Activated CD4-positive, alpha-beta T cell treated with anti-CD3 and anti-CD28 coated beads, Interleukin-10, Interleukin-2, amounts not matched to agents 100 ng/mL and 50 ng/mL, durations not matched to agents 16 hours and 8 hours (primary cell): ENCODE measurements around the gene OR5M11.
"Not testable (repeated sequence)": the region's sequence is repeated elsewhere in the genome, so short reads cannot be mapped to it uniquely, and the experiment has no call there.

Source experiments
- DNase-seq: peaks from one replicate; pipeline ENCODE4 v3.0.0-alpha.2; 2020

OR5M11 gene

DNA sequence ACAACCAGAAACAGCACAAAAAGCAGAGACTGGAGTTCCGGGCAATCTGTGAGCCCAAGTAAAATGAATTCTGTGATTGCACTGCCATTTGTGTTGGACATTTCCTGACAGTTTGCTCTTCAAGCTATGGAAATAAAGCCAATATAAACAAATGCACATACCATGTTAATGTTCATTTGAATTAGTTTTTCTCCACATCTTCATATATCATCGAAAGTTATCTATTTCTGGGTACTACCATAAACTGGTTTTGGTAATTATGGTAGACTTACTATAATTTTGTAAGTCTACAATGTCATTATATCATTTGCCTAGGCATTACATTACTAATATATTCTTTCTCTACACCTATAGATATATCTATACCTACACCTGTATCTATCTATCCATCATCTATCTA, at the start of gene OR5M11:
Gene OR5M11 (minus strand): TSS at position 101 of the 400 bp plus-strand sequence. CDS start 0 bp downstream, at position 101.
- no peak for DNase-seq

DNA sequence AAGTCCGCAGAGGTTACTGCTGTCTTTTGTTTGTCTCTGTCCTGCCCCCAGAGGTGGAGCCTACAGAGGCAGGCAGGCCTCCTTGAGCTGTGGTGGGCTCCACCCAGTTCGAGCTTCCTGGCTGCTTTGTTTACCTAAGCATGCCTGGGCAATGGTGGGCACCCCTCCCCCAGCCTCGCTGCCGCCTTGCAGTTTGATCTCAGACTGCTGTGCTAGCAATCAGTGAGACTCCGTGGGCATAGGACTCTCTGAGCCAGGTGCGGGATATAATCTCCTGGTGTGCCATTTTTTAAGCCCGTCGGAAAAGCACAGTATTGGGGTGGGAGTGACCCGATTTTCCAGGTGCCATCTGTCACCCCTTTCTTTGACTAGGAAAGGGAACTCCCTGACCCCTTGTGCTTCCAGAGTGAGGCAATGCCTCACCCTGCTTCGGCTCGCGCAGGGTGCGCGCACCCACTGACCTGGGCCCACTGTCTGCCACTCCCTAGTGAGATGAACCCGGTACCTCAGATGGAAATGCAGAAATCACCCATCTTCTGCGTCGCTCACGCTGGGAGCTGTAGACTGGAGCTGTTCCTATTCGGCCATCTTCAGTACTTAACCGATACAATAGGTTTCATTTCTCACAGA, 49.1 kb upstream of the OR5M11 start:
- not testable (repeated sequence) for DNase-seq

DNA sequence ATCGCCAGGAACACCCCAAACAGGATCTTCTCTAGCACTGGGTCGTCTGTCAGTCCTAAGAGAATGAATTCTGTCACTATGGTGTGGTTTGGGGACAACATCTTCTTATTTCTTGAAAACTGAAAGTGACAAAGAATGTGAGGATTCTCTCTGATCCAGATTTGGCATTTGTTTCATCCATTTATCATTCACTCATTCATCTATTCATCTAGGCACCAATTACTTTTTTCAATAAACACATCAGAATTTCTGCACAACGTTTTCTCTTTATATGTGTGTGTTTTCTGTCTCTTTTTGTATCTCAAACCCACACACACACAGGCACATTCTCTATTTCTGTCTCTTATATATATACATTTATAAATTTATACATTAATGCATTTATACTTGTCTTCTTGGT, 34.6 kb upstream of the OR5M11 start, which contains the start of gene OR5M10:
Gene OR5M10 (minus strand): TSS at position 101 of the 400 bp plus-strand sequence. CDS start 0 bp downstream, at position 101.
- no peak for DNase-seq

DNA sequence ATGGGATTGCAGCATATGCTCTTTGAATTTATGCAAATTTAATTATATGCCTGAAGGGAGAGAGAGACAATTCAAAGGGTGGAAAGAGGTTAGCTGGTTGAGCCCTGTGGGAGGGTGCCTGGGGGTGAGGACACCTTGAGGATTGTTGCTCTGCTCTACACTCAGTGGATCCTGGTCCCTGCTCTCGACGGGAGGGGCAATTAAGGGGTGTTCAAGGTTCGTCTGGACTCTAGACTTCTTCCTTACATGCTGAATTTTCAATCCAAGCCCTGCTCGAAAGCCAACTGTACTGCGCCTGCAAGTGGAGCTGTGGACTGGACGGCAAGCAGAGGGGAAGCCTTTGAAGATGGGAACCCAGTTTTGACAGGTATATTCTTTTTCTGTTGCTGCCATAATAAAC, 15.5 kb upstream of the OR5M11 start:
- DNase-seq = no peak

DNA sequence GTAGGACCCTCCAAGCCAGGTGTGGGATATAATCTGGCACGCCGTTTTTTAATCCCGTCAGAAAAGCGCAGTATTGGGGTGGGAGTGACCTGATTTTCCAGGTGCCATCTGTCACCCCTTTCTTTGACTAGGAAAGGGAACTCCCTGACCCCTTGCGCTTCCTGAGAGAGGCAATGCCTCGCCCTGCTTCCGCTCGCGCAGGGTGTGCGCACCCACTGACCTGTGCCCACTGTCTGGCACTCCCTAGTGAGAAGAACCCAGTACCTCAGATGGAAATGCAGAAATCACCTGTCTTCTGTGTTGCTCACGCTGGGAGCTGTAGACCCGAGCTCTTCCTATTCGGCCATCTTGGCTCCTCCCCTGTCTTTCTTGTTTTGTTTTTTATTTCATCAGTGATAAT, 11.6 kb upstream of the OR5M11 start:
- not testable (repeated sequence) for DNase-seq

DNA sequence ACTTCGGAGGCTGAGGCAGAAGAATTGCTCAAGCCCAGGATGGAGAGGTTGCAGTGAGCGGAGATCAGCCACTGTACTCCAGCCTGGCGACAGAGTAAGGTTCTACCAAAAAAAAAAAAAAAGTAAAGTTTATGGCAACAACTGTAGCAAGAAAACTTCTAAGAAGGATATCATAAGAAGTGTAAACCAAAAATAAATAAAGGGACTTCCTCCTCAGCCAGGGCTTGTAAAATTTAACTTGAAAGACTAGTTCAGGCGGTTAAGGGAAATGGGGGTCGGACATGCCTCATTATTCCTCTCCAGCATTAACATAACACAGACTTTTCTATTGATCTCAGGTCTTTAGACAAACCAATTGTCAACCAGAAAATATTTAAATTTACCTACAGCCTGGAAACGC, 2.5 kb upstream of the OR5M11 start:
- DNase-seq = no peak

DNA sequence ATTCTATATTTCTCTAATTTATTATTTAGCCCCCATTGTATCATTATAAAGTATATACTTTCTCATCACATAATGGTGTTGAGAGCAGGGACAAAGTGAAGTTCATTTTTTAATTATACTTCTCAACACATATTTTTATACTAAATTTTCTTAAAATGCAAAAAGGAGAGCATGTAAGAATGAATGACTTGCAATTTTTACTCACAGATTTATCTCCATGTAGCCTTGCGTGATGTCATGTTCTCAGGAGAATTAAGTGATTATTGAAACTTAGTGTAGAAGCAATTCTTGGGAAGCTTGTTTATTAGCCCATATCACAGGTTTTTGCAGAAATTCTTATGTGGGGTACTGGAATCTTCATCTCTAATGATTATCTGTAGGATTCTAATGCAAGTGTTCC, 682 bp upstream of the OR5M11 start:
- DNase-seq = no peak

DNA sequence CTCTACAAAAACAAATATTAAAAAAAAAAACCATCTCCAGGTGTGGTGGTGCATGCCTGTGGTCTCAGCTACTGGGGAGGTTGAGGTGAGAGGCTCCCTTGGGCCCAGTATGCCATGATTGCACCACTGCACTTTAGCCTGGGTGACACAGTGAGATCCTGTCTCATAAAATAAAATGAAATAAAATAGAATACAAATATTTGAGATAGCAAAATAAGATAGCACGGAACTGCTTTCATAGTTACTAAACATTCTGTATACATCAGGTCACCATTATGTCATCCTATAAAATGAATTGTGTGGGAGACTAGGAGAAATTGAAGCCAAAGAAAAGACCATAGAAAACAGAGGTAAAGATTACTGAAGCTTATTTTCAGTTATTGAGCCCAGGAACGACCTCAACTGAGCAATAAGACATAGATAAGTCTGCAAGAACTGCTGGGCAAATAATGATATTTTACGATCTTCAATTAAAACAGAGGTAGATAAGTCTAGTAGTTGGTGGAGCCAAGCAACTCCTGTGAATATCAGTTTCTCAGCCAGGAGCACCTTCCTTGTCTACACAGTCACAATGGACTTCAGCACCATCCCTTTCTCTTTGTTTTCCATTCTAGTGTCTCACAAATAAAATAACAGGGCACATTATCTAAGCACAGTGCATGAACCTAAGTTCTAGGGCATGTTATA, 9.9 kb downstream of the OR5M11 start:
- DNase-seq = no peak

DNA sequence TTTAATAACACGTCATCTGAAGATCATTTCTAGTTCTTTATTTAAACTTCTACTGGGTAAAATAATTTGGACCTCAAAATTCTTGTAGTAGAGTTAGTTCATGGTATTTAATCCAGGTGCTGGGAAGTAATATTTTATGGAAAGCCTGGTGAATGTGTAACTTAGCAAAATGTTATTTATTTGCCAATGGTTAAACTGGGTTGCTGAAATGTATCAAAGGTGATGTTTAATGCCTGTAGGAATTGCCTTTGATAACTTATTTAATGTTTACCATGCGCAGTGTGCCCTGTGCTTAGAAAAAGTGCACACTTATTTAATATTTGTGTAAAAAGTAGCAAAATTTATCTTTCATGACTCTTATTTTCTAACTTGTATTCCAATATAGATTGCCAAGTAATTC, 11.2 kb downstream of the OR5M11 start:
- no peak for DNase-seq

DNA sequence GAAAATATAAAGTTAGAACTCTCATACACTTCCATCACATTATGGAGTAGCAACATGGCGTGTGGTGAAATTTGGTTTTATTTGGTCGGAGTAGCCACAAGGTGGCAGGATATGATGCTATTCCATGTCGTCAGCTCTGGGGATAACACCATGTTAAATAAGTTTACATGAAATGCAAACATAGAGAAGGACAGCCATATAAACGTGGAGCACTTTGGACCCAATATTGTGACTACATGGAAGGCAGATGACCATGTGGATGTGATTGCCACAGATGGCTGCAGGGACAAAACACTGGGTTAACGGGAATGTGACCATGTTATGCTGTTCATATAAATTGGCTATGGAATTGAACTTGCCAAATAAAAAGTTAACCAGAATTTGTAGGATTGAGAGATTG, 21.0 kb downstream of the OR5M11 start:
- no peak for DNase-seq

DNA sequence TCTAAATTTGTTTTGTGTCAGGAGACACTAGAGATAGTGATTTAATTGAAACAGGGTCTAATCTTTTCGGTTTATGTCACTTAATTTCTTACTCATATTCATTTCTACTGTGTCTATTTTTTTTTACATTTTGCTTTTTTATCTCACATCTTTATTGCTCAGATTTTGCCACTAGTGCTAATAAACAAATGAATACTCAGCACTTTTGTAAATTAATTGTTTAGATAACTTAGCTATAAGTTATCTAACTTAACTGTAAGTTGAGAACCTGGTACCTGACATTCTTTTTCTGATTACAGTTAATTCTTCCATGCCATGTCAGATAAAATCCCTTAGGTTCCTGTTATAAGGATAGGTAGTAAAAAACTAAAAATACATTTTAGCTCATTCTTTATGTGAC, 29.8 kb downstream of the OR5M11 start:
- no peak for DNase-seq

DNA sequence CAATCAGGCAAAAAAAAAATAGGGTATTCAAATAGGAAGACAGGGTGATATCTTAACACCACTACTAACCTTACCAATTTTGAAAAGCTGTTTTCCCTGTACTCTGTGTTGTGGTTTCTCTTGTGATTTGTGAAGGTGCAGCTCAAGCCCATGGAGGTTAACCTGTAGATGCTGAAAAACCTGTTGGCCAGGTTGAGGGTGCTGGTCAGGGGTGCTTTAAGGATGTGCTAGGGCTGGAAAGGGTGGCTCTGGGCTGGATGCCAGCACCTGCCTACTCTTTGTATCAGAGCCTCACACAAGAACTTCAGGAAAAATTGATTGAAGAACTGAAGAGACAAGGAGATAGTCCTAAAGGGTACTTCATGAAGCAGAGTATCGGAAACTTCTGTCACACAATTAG, 33.6 kb downstream of the OR5M11 start:
- no peak for DNase-seq

DNA sequence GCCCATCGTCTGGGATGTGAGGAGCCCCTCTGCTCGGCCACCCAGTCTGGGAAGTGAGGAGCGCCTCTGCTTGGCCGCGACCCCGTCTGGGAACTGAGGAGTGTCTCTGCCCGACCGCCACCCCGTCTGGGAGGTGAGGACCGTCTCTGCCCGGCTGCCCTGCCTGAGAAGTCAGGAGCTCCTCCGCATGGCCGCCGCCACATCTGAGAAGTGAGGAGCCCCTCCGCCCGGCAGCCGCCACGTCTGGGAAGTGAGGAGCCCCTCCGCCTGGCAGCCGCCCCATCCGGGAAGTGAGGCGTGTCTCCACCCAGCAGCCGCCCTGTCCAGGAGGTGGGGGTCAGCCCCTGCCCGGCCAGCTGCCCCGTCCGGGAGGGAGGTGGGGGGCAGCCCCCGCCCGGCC, 46.0 kb downstream of the OR5M11 start:
- no peak for DNase-seq

DNA sequence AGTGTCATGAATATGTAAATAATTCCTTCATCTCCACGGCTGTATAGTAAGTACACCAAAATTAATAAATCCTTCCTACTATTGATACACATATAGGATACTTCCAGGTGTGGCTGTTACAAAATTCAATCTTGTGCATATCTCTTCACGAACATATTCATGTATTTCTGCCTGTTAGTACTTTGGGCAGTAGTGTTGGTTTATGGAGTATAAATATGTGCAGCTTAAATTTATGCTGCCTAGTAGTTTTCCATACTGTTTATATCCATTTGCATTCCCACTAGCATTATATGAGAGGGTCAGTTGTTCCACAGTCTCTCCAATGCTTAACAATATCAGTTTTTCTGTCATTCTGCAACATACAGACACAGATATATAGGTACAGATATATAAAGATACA, 47.9 kb downstream of the OR5M11 start:
- no peak for DNase-seq
